Right renal pelvis (tissue), 4 donors: ENCODE results near the gene METTL3. TPM values are rescaled to one million over a fixed set of nuclear protein-coding genes. Genes with fewer than 3 reads are reported as not detected.
"Not testable (repeated sequence)": the region's sequence is repeated elsewhere in the genome, so short reads cannot be mapped to it uniquely, and the experiment has no call there.

Experiments
- DNase-seq, 4 donors: peaks; one replicate each; pipeline ENCODE4 v3.0.0-alpha.2; 2013; ENCODE audit warnings: low read depth in 4 of 4, low spot score in 3 of 4, missing footprints in 1 of 4
- polyA plus RNA-seq, 4 donors: library from polyadenylated mRNA; unstranded; fragments of 120-200 nt; gene quantifications; one replicate each; pipeline ENCODE4 v1.2.1, GENCODE V29; 2013; ENCODE audit not compliant: insufficient read length in 4 of 4

METTL3 gene
- 10 to 100 TPM; 80.2 to 94.3 (median 90.1) TPM for polyA plus RNA-seq

- peak; percentile 91 to 99 (median 98) for DNase-seq
These were observed at the start of gene METTL3 for GRCh38 chr14:21510735-21511657. Gene METTL3 (minus strand): TSS chr14:21511340. CDS start chr14:21511223, 117 bp downstream.

DNA sequence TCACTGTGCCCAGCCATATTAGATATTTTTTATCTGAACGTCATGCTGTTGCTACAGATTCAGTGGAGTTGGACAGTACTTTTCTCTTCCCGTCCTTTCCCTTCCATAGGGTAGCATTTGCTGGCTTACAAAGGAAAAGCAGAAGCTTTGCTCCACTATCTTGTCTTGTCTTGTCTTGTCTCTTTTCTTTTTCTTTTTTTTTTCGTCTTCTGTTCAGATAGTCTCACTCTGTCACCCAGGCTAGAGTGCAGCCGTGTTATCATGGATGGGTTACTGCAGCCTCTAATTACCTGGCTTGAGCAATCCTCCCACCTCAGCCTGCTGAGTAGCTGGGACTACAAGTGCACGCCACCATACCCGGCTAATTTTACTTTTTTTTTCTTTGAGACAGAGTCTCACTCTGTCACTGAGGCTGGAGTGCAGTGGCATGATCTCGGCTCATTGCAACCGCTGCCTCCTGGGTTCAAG is 47.6 kb upstream of the METTL3 start:
- no peak for DNase-seq

DNA sequence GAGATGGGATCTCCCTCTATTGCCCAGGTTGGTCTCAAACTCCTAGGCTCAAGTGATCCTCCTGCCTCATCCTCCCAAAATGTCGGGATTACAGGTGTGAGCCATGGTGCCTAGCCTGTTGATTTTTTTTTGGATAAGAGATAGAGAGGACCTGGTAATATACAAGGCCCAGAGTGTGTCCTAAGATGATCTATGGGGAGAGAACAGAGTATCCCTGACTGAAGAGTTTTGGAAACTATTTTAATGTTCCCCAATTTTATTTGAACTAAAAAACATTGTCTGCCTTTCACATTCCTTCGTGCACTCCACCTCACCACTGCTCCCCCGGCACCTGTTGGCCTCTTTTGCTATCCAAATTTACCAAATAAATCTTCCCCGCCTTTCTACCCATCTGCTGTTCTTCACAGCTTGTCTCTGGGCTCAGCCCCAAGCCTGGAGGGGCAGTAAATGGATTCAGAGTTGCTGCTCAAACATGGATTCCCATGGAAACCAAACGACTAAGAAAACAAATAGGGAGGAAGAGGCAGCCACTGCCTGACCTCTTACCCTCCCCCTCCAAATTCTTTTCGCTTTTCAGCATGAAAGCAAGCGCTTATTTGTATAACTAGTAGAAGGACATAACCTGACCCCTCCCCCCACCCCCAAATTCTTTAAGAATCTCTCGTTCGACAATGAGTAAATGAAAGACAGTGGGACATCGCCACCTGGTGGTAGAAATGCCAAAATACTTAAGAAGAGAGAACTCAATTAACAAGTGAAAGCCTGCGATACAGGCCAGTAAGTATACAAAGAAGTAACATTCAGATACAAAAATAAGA is 46.2 kb upstream of the METTL3 start:
- peak; percentile 90 to 97 (median 95) for DNase-seq

- no peak for DNase-seq
These were observed 45.4 kb upstream of the METTL3 start for GRCh38 chr14:21556378-21557083.

DNA sequence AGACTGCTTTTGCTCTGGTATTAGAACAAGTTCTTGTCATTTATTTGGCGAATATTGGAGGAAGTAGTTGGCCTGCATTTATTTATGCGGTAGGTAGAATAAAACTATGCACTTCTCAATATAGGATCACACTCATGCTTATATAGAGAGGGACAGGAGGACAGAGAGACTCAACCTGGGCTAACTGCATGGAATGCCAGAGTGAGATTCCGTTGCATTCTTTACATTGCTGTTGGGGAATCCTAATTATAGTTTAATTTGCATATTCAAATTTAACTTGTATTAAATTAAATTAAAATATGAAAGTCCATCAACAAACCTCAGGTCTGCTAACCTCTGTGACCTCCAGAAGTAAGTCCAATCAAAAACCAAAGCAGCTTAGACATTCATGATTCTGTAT is 42.1 kb upstream of the METTL3 start:
- DNase-seq: no peak

DNA sequence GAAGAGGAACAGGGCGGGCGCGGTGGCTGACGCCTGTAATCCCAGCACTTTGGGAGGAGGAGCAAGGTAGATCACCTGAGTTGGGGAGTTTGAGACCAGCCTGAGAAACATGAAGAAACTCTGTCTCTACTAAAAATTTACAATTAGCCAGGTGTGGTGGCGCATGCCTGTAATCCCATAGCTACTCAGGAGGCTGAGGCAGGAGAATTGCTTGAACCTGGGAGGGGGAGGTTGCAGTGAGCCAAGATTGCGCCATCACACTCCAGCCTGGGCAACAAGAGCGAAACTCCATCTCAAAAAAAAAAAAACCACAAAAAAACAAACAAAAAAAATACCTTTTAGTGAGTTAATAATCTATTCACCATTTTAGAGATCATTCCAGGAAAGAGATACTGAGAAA is 33.4 kb upstream of the METTL3 start:
- not testable (repeated sequence) for DNase-seq

DNA sequence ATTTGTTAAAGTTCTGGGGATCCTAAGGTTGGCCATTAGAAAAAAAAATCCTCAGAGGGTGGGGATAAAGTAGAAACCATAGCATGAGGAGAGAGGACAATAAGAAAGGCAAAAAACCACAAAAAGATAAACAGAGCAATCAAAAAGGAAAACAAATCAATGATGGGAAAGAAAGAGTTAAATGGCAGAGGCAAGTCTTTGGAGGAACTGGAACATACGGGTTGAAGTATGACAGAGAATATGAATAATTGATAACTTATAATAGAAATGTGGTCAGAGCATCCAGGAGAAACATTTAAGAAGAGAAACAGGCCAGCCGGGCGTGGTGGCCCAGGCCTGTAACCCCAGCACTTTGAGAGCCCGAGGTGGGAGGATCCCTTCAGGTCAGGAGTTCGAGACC is 32.8 kb upstream of the METTL3 start:
- no peak for DNase-seq

GRCh38 chr14:21543521-21543960 is 32.4 kb upstream of the METTL3 start:
- peak in 1 of 4 donors; percentile 31 for DNase-seq

DNA sequence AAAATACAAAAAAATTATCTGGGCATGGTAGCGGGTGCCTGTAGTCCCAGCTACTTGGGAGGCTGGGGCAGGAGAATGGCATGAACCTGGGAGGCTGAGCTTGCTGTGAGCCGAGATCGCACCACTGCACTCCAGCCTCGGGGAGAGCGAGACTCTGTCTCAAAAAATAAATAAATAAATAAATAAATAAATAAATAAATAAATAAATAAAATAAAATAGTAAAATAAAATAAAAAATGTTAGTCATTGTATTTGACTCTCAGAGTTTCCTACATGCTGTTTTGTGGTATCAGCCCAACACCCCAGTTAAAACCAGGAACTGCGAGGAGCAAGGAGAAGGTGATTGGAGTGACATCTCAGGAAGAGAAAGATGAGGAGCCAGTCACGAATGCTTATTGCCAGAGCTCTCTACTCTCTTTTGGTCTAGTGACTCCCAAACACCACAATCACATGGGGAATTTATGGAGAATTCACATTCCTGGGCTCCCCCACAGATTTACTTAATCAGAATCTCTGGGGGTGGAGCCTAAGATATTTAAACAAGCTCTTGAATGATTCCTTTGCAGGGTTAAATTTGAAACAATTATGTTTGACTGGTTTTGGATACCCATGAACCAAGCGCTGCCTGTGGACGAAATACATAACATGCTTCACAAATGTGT is 30.4 kb upstream of the METTL3 start:
- no peak for DNase-seq

DNA sequence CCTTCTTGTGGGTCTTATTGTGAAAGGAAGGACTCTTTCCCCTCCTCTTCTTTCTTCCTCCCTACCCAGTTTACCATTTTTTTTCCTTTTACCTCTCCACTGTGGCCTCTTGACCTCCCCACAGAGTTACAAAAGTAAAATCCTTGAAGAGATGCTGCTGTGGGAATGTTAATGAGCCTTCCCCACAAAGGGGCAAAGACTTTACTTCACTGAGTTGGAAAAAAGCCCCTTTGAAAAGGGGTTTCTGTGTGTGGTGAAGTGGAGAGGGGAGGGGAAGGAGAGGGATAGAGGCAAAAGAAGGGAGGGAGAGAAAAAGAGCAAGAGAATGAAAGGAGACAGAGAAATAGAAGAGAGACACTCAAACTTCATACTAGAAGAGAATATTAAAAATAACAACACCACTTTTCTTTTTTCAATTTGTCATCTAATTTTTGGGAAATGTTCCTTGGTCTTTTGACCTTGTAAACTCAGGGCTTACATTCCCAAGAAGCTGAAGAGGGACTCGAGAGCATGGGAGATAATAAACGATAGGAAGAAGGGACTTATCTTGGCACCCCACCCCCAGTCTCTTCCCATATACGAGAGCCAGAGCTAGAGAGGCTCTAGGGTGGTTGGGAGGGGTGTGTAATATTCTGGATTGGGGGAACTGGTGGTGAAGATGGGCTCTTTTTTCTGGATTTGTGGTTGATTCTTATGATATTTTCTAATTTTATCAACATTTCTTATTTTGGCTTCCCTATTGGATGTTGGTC is 28.2 kb upstream of the METTL3 start:
- DNase-seq: no peak

DNA sequence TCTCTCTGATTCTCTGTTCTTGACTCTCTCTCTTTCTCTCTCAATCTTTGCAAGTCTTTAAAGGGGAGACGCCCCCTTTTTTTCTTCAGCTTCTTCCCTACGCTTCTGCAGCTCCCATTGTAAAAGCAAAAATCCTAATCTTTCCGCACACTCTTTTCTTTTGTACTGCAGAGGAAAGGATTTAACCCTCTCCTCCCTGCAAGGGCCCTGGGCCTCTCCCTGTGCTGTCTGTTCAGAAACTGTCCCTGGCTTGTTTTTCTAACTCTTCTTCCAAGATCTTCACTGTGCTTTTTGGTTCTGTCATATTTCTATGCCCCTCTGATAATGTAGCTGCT is 25.9 kb upstream of the METTL3 start:
- no peak for DNase-seq

DNA sequence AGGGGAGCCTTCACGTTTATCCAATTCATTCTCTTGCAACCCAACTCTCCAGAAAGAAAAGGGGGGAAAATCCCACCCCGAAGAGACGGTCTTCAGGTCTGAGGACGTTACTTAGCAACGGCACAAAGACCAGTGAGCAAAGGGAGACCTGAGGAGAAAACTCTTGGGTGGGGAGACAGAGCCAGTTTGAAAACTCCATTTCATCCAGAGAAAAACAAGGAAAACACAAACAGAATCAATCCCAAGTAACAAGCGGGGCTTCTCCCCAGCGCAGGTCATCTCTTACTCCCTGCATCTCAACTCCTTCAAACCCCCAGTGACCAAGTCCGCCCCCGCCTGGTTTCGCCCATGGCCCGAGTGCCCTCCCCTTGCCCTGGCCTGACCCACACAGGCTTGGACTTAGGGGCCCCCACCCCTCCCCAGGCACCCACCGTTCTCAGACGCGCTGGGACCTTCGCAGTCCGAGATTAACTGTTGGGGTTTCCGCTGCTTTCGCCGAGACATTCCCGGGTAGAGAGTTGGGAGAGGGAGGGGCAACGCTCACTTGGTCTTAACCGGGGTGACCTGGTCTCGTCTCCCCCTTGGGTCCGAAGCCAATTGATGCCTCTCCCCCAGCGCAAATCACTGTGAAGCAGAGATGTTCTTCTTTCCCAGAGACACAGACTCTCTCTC is 25.4 kb upstream of the METTL3 start:
- DNase-seq: no peak

GRCh38 chr14:21535545-21536417 is 24.6 kb upstream of the METTL3 start:
- DNase-seq: no peak

DNA sequence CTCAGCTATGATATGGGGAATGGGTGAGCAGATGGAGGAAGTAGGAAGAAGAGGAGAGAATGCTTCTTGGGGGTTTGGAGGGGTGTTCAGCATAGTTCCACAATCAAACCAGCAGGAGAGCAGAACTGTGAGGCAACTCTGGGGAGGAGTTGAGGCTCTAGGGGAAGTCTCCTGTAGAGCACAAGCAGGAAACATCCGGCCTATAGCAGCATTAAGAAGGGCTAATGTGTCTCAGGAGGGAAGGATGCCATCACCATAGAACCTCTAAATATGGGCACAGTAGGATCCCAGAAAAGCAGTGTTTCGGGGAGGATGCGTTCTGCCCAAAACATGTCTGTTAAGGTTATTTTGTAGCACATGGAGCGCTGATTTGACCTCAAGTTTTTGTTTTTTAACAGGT is 23.4 kb upstream of the METTL3 start:
- DNase-seq: no peak

DNA sequence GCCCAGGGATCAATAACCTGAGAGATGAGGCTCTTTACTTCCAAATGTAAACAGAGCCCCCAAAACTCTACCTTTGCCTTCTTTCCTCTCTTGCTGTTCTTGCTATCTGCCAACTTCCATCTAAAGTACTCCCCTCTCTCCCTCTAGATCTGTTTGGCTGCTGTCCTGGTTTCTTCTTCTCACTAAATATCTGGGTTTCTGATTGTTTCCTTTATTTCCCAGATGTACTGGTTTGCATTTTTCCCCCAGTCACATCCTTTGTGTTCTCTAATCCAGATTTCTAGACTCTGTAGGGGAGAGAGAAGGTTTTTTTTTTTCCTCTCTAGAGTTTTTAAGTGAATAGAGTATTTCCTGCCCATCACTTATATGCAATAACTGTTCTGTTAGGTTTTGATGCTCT is 22.2 kb upstream of the METTL3 start:
- DNase-seq: no peak

DNA sequence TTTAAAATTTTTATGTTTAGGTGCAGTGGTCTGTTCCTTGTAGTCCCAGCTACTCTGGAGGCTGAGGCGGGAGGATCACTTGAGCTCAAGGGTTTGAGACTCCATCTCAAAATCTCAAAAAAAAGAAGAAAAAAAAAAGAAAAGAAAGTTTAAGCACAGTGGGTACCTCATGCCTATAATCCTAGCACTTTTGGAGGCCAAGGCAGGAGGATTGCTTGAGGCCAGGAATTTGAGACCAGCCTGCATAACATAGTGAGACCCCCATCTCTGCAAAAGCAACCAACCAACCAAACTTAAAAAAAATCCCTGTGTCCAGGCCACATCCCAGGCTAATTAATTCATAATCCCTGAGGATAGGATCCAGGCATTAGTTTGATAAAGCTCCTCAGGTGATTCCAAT is 18.4 kb upstream of the METTL3 start:
- DNase-seq: no peak

GRCh38 chr14:21528381-21529348 is 17.5 kb upstream of the METTL3 start:
- DNase-seq: no peak
